Inferior parietal cortex (tissue), 1 donor: ENCODE measurements around the gene FAM78B.

Experiments
- DNase-seq: peaks from one replicate; pipeline ENCODE4 v3.0.0-alpha.2; 2016; ENCODE audit errors: extremely low spot score

The FAM78B gene

DNA sequence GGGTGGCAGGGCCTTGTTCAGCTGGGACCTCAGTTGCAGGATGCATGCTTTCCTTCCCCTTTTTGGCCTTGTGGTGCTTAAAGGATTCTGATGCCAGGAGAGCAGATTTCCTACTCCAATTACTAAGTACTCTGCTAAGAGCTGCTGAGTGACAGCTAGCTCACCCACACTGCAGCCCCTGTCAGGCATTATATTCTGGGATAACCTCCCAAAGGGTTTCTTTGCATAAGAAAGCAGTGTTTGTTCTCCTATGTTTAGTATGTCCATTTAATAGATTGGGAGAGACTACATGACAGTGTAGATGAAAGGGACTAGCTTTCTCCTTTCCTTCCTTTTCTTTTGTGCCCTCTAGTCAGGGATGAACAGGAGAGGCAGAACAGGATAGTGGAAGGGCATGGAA is 100.7 kb downstream of the FAM78B start:
- DNase-seq = no peak

DNA sequence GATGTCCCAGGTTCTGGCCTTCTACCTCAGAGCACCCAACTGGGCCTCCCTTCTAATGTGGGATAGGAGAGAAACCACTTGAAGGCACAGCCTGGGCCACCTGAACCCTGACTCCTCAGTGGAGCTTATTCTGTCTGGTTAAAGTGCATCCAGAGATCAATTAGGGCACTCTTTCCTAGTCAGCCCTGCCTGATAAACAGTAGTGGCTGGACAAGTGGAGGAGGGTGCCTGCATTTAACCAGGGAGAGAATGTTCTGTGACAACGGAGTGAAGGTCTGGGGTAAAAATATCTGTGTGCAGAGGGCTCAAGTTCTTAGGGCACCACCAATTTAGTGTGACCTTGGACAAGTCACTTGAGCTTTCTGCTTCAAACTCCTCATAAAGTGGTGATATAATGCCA is 101.8 kb downstream of the FAM78B start:
- no peak for DNase-seq

DNA sequence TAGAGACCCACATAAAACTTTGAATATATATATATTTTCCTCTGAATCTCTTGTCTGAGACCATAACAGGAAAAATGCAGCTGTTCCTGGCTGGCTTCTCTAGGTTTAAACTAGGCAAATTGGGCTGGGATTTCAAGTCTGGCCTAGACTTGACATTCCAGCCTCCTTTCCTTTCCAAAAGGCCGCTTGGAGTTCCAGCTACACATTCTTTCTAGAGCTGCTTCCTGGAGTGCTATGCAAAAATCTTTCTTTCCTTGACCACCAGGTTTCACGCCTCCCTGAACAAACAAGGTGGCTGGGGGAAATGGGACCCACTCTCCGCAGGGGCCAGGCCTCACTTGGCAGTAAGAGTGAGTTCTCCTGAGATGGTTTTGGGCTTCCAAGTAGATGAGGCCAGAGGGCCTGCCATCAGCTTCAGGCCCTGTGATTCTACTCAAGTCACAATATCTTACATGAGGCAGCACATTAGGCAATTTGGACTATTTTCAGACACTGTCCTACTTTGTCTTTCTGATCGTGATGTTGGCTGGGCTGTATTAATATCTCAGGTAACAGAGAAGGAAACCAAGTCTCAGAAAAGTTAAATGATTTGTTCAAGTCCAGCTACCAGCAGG is 102.4 kb downstream of the FAM78B start:
- DNase-seq = no peak

DNA sequence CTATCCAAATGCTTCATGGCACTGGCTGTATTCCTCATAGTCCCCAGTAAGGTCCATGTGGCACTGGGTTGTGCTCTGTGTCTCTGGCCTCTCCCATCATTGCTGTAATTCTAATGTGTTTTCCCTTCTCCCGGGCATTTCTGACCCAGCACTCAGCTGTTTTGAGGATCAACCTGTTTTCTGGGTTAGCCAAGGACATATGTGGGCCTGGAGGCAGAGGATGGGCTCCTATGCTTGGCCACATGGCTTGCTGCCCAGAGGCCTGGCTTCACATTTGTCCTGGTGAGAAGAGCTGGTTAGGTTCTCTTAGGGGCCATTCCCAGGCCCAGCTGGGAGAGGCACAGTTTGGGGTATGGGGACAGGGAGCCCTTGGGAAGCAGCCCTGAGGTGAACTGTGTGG is 103.1 kb downstream of the FAM78B start:
- no peak for DNase-seq

DNA sequence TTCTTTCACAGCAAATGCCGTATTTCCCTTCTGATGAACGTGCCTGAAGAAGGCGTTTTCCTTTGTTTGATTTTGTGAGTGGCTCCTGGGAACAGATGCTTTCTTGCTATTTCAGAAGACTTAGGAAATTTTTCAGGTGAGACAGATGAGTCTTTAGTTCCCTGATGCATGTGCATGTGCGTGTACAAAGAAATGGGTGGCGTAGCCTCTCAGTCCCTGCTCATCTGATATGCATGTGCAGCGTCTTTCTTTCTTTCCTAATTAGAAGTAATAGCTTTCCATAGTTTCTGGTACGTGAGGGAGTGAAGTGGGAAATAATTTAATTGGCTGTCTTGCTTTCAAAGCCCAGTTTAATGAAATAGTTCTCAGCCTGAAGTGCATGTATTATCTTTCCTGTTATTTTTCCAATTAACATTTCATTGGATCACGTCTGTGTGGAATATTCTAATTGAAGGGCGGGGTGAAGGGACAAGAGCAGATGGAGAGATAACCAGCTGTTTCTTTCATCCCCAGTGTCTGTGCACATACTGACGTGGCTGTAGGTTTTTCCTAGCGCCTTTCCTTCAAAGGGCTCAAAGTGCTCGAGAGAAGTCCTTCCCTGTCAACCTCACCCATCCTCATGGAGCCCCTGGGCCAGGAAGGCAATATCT is 104.3 kb downstream of the FAM78B start:
- no peak for DNase-seq

DNA sequence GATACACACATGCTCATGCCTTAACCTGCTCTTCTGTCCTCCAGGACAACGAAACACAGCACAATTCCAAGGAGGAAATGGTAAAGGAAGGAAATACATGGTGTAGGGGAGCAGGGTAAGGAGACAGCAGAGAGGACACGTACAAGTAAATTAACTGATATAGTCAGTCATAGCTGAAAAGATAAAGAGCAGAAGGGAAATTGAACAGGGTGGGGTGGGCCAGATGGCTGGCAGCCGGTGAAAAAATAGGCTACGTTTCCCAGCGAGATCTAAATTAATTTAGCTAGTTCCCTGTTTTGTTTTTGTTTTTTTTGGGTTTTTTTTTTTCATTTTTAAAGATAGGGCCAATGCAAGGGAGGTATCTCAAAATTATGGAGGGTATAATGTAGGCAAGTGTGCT is 109.2 kb downstream of the FAM78B start:
- no peak for DNase-seq

DNA sequence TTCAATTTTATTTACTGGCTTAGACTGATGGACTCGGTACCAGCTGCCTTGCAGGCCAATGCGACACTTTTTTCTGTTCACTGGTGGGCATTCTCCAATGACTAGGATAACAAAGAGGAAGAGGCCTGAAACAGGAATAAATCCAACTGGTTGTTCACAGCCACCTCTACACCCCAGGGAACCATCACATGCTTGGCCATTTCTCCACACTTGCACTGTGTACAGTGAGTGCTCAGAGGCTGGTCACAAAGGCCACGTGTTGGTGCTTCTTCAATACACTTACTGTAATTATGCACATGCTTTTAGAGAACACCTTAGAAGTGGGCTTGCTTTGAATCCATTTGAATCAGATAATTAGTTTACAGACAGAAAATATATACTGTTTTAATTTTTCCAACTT is 113.4 kb downstream of the FAM78B start:
- DNase-seq = no peak

DNA sequence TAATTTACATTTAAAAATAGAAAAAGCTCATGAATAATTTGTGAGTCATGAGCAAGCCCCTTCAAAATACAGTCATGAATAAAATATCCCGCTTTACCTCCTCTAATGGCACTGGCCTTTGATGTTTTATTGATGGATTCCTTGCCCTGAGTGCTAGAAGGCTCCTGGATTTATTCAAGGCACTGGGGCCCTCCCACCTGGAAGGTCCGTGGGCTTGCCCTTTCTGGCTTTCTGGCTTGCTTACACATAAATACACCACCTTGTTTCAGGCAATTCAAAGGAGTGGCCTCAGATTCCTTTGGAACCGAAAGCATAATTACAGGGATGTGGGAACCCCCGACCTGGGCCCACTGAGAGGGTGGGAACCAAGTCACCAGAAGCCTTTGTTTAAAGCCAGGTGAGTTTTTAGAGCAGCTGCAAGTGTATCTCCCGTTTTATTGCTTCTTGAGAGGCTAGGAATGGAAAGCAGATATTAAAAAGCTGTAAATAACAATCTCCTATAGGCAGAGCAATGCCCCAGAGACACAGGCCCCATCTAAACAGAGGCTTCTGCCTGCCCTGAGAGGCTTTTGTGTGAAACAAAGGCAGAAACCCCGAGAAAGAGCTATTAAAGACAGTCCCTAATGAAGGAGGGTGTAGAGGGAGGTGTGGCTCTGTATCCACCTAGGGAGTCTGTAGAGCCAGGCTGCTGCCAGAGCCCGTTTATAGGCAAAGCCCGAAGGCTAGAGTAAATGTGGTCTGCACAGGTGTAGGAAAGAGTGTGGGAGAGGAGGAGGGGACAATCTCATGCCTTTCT is 126.4 kb downstream of the FAM78B start:
- no peak for DNase-seq

DNA sequence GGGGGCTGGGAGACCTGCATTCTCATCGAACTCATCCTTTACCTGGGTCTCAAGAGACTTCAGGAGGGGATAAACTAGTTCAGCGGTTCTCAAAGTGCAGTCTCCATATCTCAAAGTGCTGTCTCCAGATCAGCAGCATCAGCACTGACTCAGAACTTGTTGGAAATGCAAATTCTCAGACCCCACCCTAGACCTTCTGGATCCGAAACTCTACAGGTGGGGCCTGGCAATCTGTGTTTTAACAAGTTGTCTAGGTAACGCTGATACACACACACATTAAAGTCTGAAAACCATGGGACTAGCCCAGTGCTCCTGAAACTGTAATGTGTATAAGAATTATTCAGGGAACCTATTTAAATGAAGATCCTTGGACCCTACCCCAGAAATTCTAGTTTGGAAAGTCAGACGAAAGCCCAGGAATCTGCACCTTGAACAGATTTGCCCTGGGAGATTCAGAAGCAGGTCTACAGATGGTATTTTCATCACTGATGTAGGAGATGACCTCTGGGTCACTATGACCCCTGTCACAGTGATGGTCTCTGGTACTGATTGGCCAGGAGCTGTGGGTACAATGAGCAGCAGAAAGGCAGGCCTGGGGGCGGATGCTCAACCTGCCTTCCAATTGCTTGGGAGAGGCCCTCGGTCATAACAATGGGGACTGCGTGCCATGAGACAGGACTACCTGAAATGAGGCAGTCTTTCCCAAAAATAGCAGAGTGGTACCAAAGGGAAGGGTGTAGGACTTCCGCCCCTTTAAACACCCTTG is 127.2 kb downstream of the FAM78B start:
- DNase-seq = no peak

DNA sequence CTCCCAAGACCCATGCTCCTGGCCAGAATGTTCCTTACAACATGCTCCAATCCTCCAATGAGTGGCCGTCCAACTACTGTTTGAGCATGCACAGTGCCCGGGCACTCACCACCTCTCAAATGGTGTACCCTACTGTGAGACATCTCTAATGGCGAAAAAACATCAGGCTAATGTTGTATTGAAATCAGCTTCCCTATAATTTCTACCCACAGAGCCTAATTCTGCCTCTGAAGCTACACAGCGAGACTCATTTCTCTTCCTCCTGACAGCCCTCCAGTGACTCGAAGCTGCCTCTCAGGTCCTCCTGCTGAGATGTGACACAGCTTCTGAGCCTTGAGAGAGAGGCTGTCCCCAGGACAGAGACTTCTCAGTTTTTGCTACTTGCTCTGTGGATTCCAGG is 130.7 kb downstream of the FAM78B start:
- DNase-seq = no peak

DNA sequence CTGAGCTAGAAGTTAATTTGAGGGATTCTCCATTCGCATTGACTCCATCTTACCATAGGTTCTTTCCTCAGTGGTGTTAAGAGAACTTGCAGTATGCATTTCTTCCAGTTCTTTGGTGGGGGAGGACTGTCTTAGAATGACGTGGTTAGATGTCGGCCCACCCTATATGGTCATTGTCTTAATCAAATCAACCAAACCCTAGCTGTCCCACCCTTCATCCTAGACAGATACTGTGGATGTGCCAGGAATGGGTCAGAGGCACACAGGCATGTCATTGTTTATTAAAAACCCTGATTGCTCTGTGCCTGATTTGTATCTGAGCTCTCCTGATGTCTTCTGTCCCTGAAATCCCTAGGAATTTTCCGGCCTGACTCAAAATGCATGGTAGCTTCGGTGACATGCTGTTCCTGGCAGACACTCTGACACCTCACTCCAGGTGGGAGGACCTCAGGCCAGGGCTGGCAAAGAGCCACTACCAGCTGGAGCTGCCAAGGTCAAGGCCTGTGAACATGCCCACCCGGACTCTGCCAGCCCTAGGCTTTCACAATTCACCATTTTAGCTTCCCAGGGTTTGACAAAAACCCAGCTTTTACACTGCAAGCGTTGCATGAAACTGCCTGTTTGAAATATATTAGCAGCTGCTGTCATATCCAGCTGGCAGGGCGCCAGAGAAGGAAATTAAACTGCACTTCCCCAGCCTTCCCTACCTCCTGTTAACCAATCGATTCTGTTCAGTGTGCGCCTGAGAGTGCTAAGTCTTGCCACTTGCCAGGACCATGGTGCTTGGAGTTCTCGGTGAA is 134.0 kb downstream of the FAM78B start:
- no peak for DNase-seq

DNA sequence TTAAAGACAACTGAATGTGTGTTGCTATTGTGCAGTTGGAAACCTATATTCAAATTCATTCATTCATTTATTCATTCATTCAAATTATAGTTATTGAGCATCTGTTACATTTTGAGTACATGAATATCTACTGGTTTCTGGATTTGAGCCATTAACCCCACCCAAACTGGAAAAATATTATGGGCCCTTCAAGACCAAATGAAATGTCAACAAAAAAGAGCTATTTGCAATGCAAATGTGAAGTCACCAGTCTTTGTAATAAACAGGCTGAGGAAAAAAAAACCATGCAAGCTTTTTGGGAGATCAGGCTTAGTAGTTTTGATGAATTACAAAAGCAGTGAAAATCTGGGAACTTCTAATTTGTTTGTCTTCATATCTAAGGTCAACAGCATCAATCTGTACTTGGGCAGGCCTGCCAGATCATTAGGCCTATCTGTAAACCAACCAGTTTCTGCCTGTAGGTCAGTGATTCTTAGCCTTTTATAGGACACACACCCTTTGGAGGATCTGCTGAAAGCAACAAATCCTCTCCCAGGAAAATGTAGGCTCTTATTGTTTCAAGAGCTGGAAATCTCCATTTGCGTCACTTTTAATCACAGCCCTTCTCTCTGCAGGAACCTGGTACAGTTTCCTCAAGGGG is 134.7 kb downstream of the FAM78B start:
- no peak for DNase-seq

DNA sequence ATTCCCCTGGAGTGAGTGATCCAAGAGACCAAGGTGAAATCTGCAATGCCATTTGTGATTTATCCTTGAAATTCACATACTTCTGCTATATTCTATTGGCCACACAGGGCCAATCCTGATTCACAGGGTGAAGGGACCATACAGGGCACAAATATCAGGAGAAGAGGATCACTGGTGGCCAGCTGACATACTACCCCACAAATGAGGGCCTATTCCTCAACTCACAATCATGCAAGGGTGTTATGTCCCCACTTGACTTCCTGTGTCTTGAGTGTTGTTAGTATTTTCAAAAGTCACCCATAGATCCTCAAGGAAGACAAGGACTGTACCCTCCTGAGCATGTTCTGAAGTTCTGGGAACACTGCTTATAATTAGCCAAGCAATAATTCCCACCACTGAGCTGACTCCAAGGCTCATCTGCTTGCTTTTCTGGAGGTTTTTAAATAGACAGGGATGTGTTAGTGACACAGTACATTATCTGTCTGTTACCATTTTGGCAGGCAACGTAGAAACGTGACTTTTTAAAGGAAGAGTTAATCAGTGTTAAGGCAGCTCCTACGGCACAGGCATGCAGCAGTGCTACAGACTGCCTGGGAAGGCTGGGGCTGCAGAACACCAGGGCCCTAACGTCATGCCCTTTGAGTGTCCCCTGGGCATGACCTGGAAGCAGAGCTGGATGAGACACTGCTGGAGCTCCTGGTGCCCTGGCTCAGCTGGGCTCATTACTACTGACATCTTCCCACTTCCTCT is 137.4 kb downstream of the FAM78B start:
- DNase-seq = peak; percentile 13

DNA sequence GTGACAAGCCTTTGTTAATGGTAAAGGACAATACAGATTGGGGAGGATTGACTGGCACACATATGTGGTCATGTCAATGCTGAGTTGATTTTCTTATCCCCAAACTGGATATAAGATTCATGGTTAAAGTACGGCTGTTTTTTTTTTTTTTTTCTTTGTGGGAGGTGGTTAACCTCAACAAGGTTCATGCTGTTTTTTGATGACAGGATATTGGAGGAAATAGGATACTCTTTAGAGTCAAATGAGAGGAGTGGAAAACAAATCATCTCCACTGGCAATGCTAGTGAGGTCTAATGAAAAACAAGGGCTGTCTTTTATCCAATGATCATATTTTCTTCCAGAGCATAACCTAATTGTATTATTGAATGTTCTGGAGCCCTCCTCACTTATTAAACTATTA is 140.2 kb downstream of the FAM78B start:
- no peak for DNase-seq

DNA sequence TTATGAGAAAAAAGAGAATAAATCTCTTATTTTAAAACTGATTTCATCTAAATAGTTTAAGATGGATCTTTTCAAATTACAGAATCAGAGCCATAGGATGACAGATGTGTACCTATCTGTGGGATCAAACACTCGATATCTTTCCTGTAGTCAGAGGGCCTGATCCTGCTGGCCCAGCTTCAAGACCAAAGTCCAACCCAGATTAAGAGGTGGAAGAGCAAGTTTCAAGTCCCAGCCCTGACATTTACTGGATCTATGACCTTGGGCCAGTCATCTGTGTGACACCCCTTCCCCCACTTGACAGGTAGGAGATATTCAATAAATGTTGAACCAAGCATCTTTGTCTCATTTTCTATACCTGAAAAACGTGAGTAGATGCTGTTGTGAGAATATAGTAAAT is 140.7 kb downstream of the FAM78B start:
- no peak for DNase-seq

DNA sequence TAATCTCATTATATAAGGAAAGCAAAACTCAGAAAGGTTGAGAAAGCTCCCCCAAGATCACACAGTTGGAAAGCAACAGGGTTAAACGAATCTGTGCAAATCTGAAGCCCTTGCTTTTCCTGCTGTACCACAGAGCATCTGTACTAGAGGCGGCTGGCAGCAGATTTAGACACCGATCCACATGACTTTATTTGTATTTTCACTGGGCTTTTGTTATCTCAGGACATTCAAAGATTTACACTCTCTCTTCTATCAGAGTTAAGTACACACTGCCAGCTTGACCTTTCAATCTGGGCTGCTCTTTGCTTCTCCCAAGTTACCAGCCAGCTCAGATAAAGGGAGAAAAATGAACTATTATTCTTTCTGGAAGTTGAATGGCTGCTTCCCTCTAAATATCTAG is 146.6 kb downstream of the FAM78B start:
- DNase-seq = no peak
